ENCODE measurements around the gene CRTC3.

Gene CRTC3

GRCh38 chr15:90487186-90487585, 42.5 kb upstream of the CRTC3 start:
- CTCF ChIA-PET: interaction anchor here (1.0 to 18.4 kb wide), 2 partner anchors 23 to 166 kb away, joined by 4 to 356 read pairs; no protein-coding TSS in a partner anchor
- TF ChIP-seq CTCF (IDR thresholded peaks at IDR 0.05; ENCODE audit: insufficient read depth, low read length, missing control alignments): no peak
- DNase-seq (ENCODE audit: low read depth, low spot score): no peak

DNA sequence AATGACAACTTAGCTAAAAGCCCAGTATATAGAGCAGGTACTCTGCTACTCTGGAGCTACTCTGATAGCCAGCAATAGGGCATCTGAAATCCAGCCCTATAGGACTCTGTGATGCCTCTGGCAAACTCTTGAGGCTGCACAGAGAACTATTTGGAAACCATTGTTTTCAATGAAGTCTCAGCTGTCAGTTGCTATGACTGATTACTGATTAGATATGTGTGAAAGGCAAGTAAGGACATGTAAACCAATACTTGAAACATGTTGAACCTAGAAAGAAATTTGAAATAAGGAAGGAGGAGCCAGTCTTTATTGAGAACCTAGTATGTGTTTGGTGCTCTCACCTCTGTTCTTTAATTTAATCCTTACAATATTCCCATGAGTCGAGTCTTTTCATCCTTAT, 40.2 kb upstream of the CRTC3 start:
- H3K4me3 ChIP-seq (ENCODE audit: low read depth, low read length): no peak overlapping the region
- TF ChIP-seq CTCF (IDR thresholded peaks at IDR 0.05; ENCODE audit: insufficient read depth, low read length, missing control alignments): no peak
- DNase-seq (ENCODE audit: low read depth, low spot score): no peak
- ChIA-PET POLR2A (no interaction called here), CTCF (interaction anchor here (1.6 to 18.4 kb wide), 2 partner anchors 168 to 193 kb away, joined by 3 to 356 read pairs; no protein-coding TSS in a partner anchor)

More at GRCh38 chr15:90487186-90487585, 42.5 kb upstream of the CRTC3 start:
- no peak overlapping the region for H3K4me3 ChIP-seq (ENCODE audit: low read depth, low read length)
- POLR2A ChIA-PET: no interaction called here

DNA sequence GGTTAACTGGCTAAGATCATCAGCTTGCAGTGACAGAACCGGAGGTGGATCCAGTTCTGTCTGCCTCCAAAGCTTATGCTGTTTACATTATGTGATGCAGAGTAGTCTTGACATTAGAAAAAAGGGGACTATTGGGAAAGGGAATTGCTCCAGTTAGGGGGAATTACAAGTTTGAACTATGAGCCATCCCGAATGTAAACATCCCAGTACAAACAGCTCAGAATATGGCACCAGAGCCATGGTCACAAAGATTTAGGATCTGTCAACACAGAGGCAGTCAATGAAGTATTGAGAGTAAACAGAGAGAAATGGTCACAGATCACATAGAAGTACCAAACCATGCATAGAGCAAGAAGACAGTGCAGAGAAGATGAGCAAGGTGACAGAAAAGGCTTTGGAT, 39.8 kb upstream of the CRTC3 start:
- CTCF ChIA-PET: interaction anchor here (0.6 to 18.4 kb wide), 2 partner anchors 169 to 194 kb away, joined by 3 to 356 read pairs; no protein-coding TSS in a partner anchor
- TF ChIP-seq CTCF (IDR thresholded peaks at IDR 0.05; ENCODE audit: insufficient read depth, low read length, missing control alignments): no peak
- no peak overlapping the region for H3K4me3 ChIP-seq (ENCODE audit: low read depth, low read length)
- DNase-seq (ENCODE audit: low read depth, low spot score): no peak
- POLR2A ChIA-PET: no interaction called here

DNA sequence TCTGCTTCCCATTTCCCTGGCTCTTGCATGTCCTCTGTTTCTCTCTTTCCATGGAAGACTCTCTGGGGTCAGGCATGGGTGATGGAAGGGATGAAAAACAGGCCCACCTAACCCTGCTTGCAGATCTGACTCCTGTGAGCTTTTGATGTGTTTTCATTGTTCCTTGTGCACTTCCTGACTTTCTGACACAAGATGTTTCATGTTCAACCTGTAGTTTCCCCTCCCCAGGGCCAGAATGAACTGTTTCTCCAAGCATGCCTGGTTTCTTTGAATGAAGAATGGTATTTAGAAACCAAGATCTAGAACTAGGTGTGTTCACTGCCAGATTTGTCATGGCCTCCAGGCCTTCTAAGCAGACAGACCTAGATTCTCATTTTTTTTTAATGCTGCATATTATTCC, 36.1 kb upstream of the CRTC3 start:
- ChIA-PET POLR2A (no interaction called here), CTCF (interaction anchor here (2.4 kb wide), 1 partner anchor 11 kb away, joined by 10 read pairs; no protein-coding TSS in a partner anchor)

GRCh38 chr15:90495067-90495466, 34.7 kb upstream of the CRTC3 start:
- POLR2A ChIA-PET: no interaction called here
- CTCF ChIA-PET: interaction anchor here (1.9 to 2.4 kb wide), 2 partner anchors 13 to 175 kb away, joined by 10 to 12 read pairs; no protein-coding TSS in a partner anchor
- no peak for TF ChIP-seq CTCF (IDR thresholded peaks at IDR 0.05; ENCODE audit: insufficient read depth, low read length, missing control alignments)
- H3K4me3 ChIP-seq (ENCODE audit: low read depth, low read length): no peak overlapping the region
- no peak for DNase-seq (ENCODE audit: low read depth, low spot score)

More for the DNA sequence above, 36.1 kb upstream of the CRTC3 start:
- no peak overlapping the region for H3K4me3 ChIP-seq (ENCODE audit: low read depth, low read length)
- no peak for DNase-seq (ENCODE audit: low read depth, low spot score)
- no peak for TF ChIP-seq CTCF (IDR thresholded peaks at IDR 0.05; ENCODE audit: insufficient read depth, low read length, missing control alignments)

- TF ChIP-seq CTCF (IDR thresholded peaks at IDR 0.05; ENCODE audit: insufficient read depth, low read length, missing control alignments): no peak
- no peak overlapping the region for H3K4me3 ChIP-seq (ENCODE audit: low read depth, low read length)
- CTCF ChIA-PET: interaction anchor here (0.9 to 3.4 kb wide), 4 partner anchors 22 to 389 kb away, joined by 3 to 15 read pairs (median 8); no protein-coding TSS in a partner anchor
- DNase-seq (ENCODE audit: low read depth, low spot score): no peak
- POLR2A ChIA-PET: no interaction called here
Measured at GRCh38 chr15:90496791-90497190, 32.9 kb upstream of the CRTC3 start.
